Gastroesophageal sphincter (tissue), 4 donors: ENCODE measurements around the gene PGBD5. TPM values are rescaled to one million over a fixed set of nuclear protein-coding genes. Genes with fewer than 3 reads are reported as not detected.

ENCODE experiments used
- ATAC-seq: fragments of 150-250 bp; one replicate; pipeline ENCODE4 v1.9.1; 2016; ENCODE audit warnings: mild to moderate bottlenecking, moderate library complexity
- H3K27ac ChIP-seq, 4 donors: fragments of 200-600 bp; sonication (generic) in 3 of 4; 1 replicate in 3 of 4; 2 replicates in 1 of 4; pipeline ENCODE4 v1.5.1; 2016 to 2019
- H3K27me3 ChIP-seq: fragments of 200-600 bp; sonication (generic); one replicate; pipeline ENCODE4 v1.5.1; 2019
- H3K36me3 ChIP-seq, 2 donors: fragments of 200-600 bp; sonication (generic); one replicate each; pipeline ENCODE4 v1.5.1; 2019; ENCODE audit warnings: control low read depth in 1 of 2
- H3K4me1 ChIP-seq, 3 donors: fragments of 200-600 bp; sonication (generic); 1 replicate in 2 of 3; 2 replicates in 1 of 3; pipeline ENCODE4 v1.5.1; 2016 to 2019; ENCODE audit warnings: control low read depth in 2 of 3
- H3K4me3 ChIP-seq, 2 donors: fragments of 200-600 bp; sonication (generic); one replicate each; pipeline ENCODE4 v1.5.1; 2019; ENCODE audit warnings: mild to moderate bottlenecking in 1 of 2, moderate library complexity in 1 of 2
- H3K9me3 ChIP-seq, 3 donors: fragments of 200-600 bp; sonication (generic); one replicate each; pipeline ENCODE4 v1.5.1; 2017 to 2019; ENCODE audit warnings: control low read depth in 2 of 3
- CTCF ChIP-seq, 4 experiments: fragments of 200-600 bp in 2 of 4; fragments of 450-650 bp in 2 of 4; sonication (generic) in 1 of 4; IDR thresholded peaks; one replicate each; pipeline ENCODE4 v1.5.1; 2017 to 2019; ENCODE audit warnings: antibody characterized with exemption in 4 of 4, mild to moderate bottlenecking in 2 of 4, moderate library complexity in 2 of 4
- EP300 ChIP-seq: sonication (generic); formaldehyde crosslinking; IDR thresholded peaks from one replicate; pipeline ENCODE4 v1.6.1; 2017; ENCODE audit warnings: antibody characterized with exemption, mild to moderate bottlenecking
- POLR2A ChIP-seq, 2 donors: fragments of 450-650 bp; IDR thresholded peaks; one replicate each; pipeline ENCODE4 v1.6.1; 2017; ENCODE audit warnings: antibody characterized with exemption in 2 of 2, mild to moderate bottlenecking in 2 of 2, moderate library complexity in 1 of 2
- POLR2AphosphoS5 ChIP-seq: sonication (generic); formaldehyde crosslinking; IDR thresholded peaks from one replicate; pipeline ENCODE4 v1.6.1; 2017; ENCODE audit warnings: antibody characterized with exemption
- WGBS, 2 donors: methylation state at CpG; one replicate each; pipeline ENCODE4 v1.1.5; 2018; ENCODE audit warnings: low coverage in 1 of 2; 5-methylcytosine and 5-hydroxymethylcytosine counted together
- total RNA-seq, 4 donors: library from RNA; depleted of rRNA; stranded (reverse); fragments of >200 nt; gene quantifications; one replicate each; pipeline ENCODE4 v1.1.0, GENCODE V29; 2016

Gene PGBD5
- total RNA-seq, 4 donors from 2014 or later: 0.15 to 1.1 (median 0.33) TPM

GRCh38 chr1:230351514-230351913, 74.6 kb downstream of the PGBD5 start:
- ATAC-seq: no peak
- H3K27me3 ChIP-seq: no peaks in the 10 kb centered on the region
- H3K36me3 ChIP-seq: no peaks in the 10 kb centered on the region

GRCh38 chr1:230350208-230350921, 75.8 kb downstream of the PGBD5 start:
- WGBS, 2 donors: 87 to 100% methylated on average over 4 to 10 of the region's 13 CpGs
- Histone ChIP-seq H3K27me3 (no peaks in the 10 kb centered on the region), H3K36me3 (no peaks in the 10 kb centered on the region), H3K4me3 (no peak overlapping the region), H3K4me1 (peaks cover 0 to 18% (median 0%) of the 10 kb centered on the region in 3 donors), H3K9me3 (no peaks in the 10 kb centered on the region), H3K27ac (no peak overlapping the region)
- TF ChIP-seq EP300: no peak
- no peak for TF ChIP-seq POLR2AphosphoS5
- TF ChIP-seq POLR2A (IDR thresholded peaks at IDR 0.05): no peak
- no peak for TF ChIP-seq CTCF (IDR thresholded peaks at IDR 0.05)
- no peak for ATAC-seq

More at GRCh38 chr1:230351514-230351913, 74.6 kb downstream of the PGBD5 start:
- H3K4me1 ChIP-seq: peaks cover 0 to 14% (median 0%) of the 10 kb centered on the region in 3 donors
- no peak overlapping the region for H3K4me3 ChIP-seq
- H3K27ac ChIP-seq: no peak overlapping the region
- H3K9me3 ChIP-seq: no peaks in the 10 kb centered on the region
- 20 to 36% methylated on average over 1 to 2 of the region's 2 CpGs for WGBS, 2 donors
- no peak for TF ChIP-seq POLR2AphosphoS5
- TF ChIP-seq EP300: no peak
- no peak for TF ChIP-seq POLR2A (IDR thresholded peaks at IDR 0.05)
- TF ChIP-seq CTCF (IDR thresholded peaks at IDR 0.05): no peak

GRCh38 chr1:230349020-230349393, 77.1 kb downstream of the PGBD5 start:
- WGBS, 2 donors: 39 to 57% methylated on average over 2 to 4 of the region's 5 CpGs
- H3K4me3 ChIP-seq: no peak overlapping the region
- no peaks in the 10 kb centered on the region for H3K36me3 ChIP-seq
- H3K9me3 ChIP-seq: no peaks in the 10 kb centered on the region
- no peaks in the 10 kb centered on the region for H3K27me3 ChIP-seq
- no peak for ATAC-seq
- H3K4me1 ChIP-seq: peaks cover 0 to 20% (median 0%) of the 10 kb centered on the region in 3 donors
- TF ChIP-seq POLR2A (IDR thresholded peaks at IDR 0.05): no peak
- no peak for TF ChIP-seq CTCF (IDR thresholded peaks at IDR 0.05)
- no peak for TF ChIP-seq EP300
- no peak for TF ChIP-seq POLR2AphosphoS5
- peak overlapping the region in 1 of 4 donors; percentile 49 for H3K27ac ChIP-seq

GRCh38 chr1:230348386-230349019, 77.6 kb downstream of the PGBD5 start:
- Histone ChIP-seq H3K27me3 (no peaks in the 10 kb centered on the region), H3K4me3 (no peak overlapping the region), H3K36me3 (no peaks in the 10 kb centered on the region), H3K9me3 (no peaks in the 10 kb centered on the region), H3K4me1 (peaks cover 0 to 20% (median 0%) of the 10 kb centered on the region in 3 donors), H3K27ac (peak overlapping the region in 3 of 4 donors; percentile 23 to 49 (median 29))
- TF ChIP-seq POLR2AphosphoS5 (no peak), EP300 (no peak), POLR2A (IDR thresholded peaks at IDR 0.05) (no peak)
- no peak for ATAC-seq
- 40 to 56% methylated on average over 1 to 8 of the region's 9 CpGs for WGBS, 2 donors

- Histone ChIP-seq H3K27me3 (no peaks in the 10 kb centered on the region), H3K9me3 (no peaks in the 10 kb centered on the region), H3K4me1 (peaks cover 0 to 20% (median 0%) of the 10 kb centered on the region in 3 donors), H3K27ac (peak overlapping the region in 1 of 4 donors; percentile 49), H3K36me3 (no peaks in the 10 kb centered on the region), H3K4me3 (no peak overlapping the region)
- WGBS, 2 donors: 84 to 94% methylated on average over 5 to 6 of the region's 7 CpGs
- TF ChIP-seq CTCF (IDR thresholded peaks at IDR 0.05) (no peak), EP300 (no peak), POLR2AphosphoS5 (no peak), POLR2A (IDR thresholded peaks at IDR 0.05) (no peak)
- ATAC-seq: no peak
These were observed 78.2 kb downstream of the PGBD5 start for GRCh38 chr1:230347896-230348295.
